Measurements from ENCODE around the gene RELN. TPM values are rescaled to one million over a fixed set of nuclear protein-coding genes. Genes with fewer than 3 reads are reported as not detected.
"Not testable (repeated sequence)": the region's sequence is repeated elsewhere in the genome, so short reads cannot be mapped to it uniquely, and the experiment has no call there.

Gene RELN
- total RNA-seq, 1 donor = under 0.01 TPM

DNA sequence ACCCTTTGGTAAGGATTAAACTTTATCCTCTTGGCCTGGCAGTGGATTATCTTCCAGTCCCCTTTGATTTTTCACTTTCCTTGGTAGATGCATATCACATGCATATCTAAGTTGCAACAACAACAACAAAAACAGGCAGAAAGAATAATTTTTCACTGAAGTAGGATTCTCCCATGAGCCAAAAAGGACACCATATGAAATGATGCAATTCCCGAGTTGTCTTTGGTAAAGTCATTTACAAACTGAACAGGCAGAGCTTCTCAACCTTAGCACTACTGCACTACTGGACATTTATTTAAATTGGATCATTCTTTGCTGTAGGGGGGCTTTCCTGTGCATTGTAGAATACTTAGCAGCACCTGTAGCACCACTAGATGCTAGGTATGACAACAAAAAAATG is 195.0 kb downstream of the RELN start:
- TF ChIP-seq, protein P1, sequence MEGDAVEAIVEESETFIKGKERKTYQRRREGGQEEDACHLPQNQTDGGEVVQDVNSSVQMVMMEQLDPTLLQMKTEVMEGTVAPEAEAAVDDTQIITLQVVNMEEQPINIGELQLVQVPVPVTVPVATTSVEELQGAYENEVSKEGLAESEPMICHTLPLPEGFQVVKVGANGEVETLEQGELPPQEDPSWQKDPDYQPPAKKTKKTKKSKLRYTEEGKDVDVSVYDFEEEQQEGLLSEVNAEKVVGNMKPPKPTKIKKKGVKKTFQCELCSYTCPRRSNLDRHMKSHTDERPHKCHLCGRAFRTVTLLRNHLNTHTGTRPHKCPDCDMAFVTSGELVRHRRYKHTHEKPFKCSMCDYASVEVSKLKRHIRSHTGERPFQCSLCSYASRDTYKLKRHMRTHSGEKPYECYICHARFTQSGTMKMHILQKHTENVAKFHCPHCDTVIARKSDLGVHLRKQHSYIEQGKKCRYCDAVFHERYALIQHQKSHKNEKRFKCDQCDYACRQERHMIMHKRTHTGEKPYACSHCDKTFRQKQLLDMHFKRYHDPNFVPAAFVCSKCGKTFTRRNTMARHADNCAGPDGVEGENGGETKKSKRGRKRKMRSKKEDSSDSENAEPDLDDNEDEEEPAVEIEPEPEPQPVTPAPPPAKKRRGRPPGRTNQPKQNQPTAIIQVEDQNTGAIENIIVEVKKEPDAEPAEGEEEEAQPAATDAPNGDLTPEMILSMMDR (IDR thresholded peaks at IDR 0.05; ENCODE audit: insufficient read depth, low read depth, low read length) = no peak
- DNase-seq (ENCODE audit: low read depth) = no peak
- H3K4me3 ChIP-seq (ENCODE audit: low read depth, low read length) = no peak overlapping the region

DNA sequence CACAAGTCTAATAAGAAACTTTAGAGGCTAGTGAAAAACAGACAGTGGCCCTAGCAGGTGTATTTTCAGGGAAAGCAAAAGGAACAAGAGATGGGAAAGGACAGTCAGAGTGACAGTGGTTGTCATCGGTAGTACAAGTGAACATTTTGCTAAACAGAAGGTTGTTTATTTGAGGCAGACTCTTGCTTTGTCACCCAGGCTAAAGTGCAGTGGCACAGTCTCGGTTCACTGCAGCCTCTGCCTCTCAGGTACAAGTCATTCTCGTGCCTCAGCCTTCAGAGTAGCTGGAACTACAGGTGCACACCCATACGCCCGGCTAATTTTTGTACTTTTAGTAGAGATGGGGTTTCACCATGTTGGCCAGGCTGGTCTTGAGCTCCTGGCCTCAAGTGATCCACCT is 195.8 kb downstream of the RELN start:
- no peak for DNase-seq (ENCODE audit: low read depth)
- H3K4me3 ChIP-seq (ENCODE audit: low read depth, low read length) = no peak overlapping the region
- TF ChIP-seq, protein P1 (IDR thresholded peaks at IDR 0.05; ENCODE audit: insufficient read depth, low read depth, low read length) = no peak

DNA sequence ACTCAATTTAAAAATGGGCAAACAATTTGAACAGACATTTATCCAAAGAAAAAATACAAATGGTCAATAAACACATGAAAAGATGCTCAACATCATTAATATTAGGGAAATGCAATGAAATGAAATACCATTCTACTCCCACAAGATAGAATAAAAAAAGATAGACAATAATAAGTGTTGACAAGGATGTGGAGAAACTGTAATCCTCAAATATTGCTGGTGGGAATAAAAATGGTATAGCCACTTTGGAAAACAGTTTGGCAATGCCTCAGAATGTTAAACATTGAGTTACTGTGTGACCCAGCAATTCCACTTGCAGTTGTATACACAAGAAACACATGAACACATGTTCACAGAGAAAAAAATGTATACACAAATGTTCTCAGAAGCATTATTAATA is 197.6 kb downstream of the RELN start:
- TF ChIP-seq, protein P1 (IDR thresholded peaks at IDR 0.05; ENCODE audit: insufficient read depth, low read depth, low read length) = no peak
- no peak overlapping the region for H3K4me3 ChIP-seq (ENCODE audit: low read depth, low read length)
- no peak for DNase-seq (ENCODE audit: low read depth)

DNA sequence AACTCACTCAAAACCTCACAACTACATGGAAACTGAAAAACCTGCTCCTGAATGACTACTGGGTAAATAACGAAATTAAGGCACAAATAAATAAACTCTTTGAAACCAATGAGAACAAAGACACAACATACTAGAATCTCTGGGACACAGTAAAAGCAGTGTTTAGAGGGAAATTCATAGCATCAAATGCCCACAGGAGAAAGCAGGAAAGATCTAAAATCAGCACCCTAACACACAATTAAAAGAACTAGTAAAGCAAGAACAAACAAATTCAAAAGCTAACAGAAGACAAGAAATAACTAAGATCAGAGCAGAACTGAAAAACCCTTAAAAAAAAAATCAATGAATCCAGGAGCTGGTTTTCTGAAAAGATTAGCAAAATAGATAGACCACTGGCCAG is 202.4 kb downstream of the RELN start:
- H3K4me3 ChIP-seq (ENCODE audit: low read depth, low read length); DNase-seq (ENCODE audit: low read depth): not testable (repeated sequence)

DNA sequence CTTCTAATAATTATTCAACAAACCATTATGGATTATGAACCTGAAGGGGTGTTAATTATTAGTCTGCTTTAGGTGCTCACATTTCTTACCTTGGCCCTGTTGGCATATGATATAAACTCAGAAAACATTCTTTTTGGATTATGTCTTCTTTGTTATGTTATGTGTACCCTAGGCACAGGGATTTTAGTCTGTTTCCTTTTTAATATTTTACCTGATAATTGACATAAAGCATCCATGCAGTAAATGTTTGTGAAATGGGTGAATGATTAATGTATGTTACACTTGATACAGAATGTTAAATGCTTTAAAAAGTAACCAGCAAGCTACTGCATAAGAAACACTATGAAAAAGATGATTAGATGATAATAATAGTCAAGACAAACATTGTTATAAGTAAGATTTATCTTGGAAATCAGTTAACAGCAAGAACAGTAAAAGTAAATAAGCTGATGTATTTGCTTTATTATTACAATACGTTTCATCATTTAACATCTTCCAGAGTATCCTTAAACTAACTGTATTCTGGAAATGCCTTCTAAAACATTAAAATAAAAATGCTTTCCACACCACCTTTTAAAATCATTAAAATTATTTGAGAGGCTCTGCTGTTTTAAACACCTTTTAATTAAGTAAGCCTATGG is 204.7 kb downstream of the RELN start:
- DNase-seq (ENCODE audit: low read depth) = no peak
- no peak overlapping the region for H3K4me3 ChIP-seq (ENCODE audit: low read depth, low read length)
- TF ChIP-seq, protein P1 (IDR thresholded peaks at IDR 0.05; ENCODE audit: insufficient read depth, low read depth, low read length) = no peak

DNA sequence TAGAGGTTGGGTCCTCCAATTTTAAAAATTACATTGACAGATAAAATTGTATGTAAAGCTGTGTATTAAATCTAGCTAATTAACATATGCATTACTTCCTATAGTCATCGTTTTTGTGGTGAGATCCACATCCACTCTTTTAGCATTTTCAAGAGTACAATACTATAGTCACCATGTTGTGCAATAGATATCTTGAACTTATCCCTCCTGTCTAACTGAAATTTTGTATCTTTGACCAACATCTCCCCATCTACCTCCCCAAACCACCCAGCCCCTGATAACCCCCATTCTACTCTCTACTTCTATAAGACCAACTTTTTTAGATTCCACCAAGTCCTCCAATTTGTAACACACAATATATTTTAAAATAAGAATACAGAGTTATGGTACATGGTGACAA is 208.0 kb downstream of the RELN start:
- TF ChIP-seq, protein P1 (IDR thresholded peaks at IDR 0.05; ENCODE audit: insufficient read depth, low read depth, low read length) = no peak
- no peak for DNase-seq (ENCODE audit: low read depth)

DNA sequence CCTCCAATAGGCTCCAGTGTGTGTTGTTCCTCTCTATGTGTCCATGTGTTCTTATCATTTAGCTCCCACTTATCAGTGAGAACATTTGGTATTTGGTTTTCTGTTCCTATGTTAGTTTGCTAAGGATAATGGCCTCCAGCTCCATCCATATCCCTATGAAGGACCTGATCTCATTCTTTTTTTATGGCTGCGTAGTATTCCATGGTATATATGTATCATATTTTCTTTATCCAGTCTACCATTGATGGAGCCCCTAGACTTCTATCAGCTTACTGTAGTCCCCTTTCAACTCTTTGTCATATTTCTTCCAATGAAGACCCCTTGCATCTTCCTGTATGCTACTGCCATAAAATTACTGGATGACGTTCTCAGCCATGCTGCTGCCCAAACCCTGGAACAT is 208.9 kb downstream of the RELN start:
- not testable (repeated sequence) for DNase-seq (ENCODE audit: low read depth); H3K4me3 ChIP-seq (ENCODE audit: low read depth, low read length)

More for the DNA sequence above, 208.0 kb downstream of the RELN start:
- H3K4me3 ChIP-seq (ENCODE audit: low read depth, low read length) = no peak overlapping the region

DNA sequence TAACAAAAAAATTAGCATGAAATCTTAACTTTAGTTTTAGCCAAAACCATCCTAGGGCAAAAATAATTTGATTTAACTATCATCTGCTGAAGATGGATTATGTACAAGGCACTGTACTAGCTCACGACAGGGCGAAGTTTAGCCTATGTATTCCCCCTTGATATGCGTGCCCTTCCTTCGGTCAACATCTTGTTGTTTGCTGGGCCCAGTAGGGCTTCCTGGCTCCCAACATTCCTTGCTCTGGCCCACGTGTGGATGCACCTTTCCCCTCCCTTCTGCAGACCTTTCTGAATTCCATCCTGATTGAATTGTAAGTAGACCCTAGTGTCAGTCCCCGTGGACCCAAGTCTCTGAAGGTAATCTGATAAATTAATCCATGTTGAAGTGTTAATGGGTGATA is 212.0 kb downstream of the RELN start:
- H3K4me3 ChIP-seq (ENCODE audit: low read depth, low read length) = no peak overlapping the region
- DNase-seq (ENCODE audit: low read depth) = no peak
- TF ChIP-seq, protein P1 (IDR thresholded peaks at IDR 0.05; ENCODE audit: insufficient read depth, low read depth, low read length) = no peak

All from fibroblast of villous mesenchyme (primary cell).